ENCODE data around the gene ROPN1L. TPM values are rescaled to one million over a fixed set of nuclear protein-coding genes. Genes with fewer than 3 reads are reported as not detected.
A peak's percentile ranks its signal among the peaks of the same experiment; 100 is the strongest.

ROPN1L gene
- total and polyA plus RNA-seq, 7 experiments from 2014 or later = 0.32 to 2.6 (median 1.4) TPM

- Histone ChIP-seq H3K27ac (ENCODE audit: low read depth, low read length) (no peak overlapping the region), H3K4me3 (ENCODE audit: low read length) (no peak overlapping the region), H3K4me1 (ENCODE audit: control insufficient read depth in 2 of 2, insufficient read depth in 2 of 2, low read length in 2 of 2) (peaks cover 0 to 13% of the 10 kb centered on the region in 2 donors), H3K36me3 (ENCODE audit: control insufficient read depth in 2 of 3, insufficient read depth in 3 of 3, low read length in 3 of 3) (peaks cover 7 to 63% (median 13%) of the 10 kb centered on the region in 3 experiments), H3K9me3 (ENCODE audit: control insufficient read depth in 2 of 3, low read length in 3 of 3) (no peaks in the 10 kb centered on the region), H3K27me3 (ENCODE audit: control insufficient read depth in 2 of 2, insufficient read depth in 2 of 2, low read length in 2 of 2) (no peaks in the 10 kb centered on the region)
- ChIA-PET CTCF (no interaction called here), POLR2A (no interaction called here)
- no peak for DNase-seq
- Mint-ChIP-seq H3K27ac (peak overlapping the region in 3 of 9 donors; percentile 23 to 49 (median 43)), H3K4me3 (no peak overlapping the region), H3K36me3 (peaks cover 16 to 45% (median 39%) of the 10 kb centered on the region in 5 donors), H3K9me3 (no peaks in the 10 kb centered on the region), H3K4me1 (peaks cover 8 to 31% (median 22%) of the 10 kb centered on the region in 7 donors), H3K27me3 (no peaks in the 10 kb centered on the region)
- intact Hi-C loops (cut with micrococcal nuclease) = no loop called here
- ATAC-seq = no peak
Measured at GRCh38 chr5:10416868-10417267, 24.8 kb upstream of the ROPN1L start.

GRCh38 chr5:10418654-10419345, 22.9 kb upstream of the ROPN1L start:
- Histone ChIP-seq H3K9me3 (ENCODE audit: control insufficient read depth in 2 of 3, low read length in 3 of 3) (no peaks in the 10 kb centered on the region), H3K27me3 (ENCODE audit: control insufficient read depth in 2 of 2, insufficient read depth in 2 of 2, low read length in 2 of 2) (no peaks in the 10 kb centered on the region), H3K4me3 (ENCODE audit: low read length) (no peak overlapping the region), H3K27ac (ENCODE audit: low read depth, low read length) (no peak overlapping the region), H3K36me3 (ENCODE audit: control insufficient read depth in 2 of 3, insufficient read depth in 3 of 3, low read length in 3 of 3) (peaks cover 0 to 45% (median 9%) of the 10 kb centered on the region in 3 experiments), H3K4me1 (ENCODE audit: control insufficient read depth in 2 of 2, insufficient read depth in 2 of 2, low read length in 2 of 2) (peaks cover 0 to 21% of the 10 kb centered on the region in 2 donors)
- intact Hi-C loops (cut with micrococcal nuclease) = no loop called here
- ATAC-seq (no peak), DNase-seq (no peak)
- Mint-ChIP-seq H3K27me3 (no peaks in the 10 kb centered on the region), H3K9me3 (no peaks in the 10 kb centered on the region), H3K4me3 (peak overlapping the region in 1 of 10 donors; percentile 2), H3K36me3 (peaks cover 12 to 38% (median 27%) of the 10 kb centered on the region in 5 donors), H3K4me1 (peaks cover 11 to 45% (median 35%) of the 10 kb centered on the region in 7 donors), H3K27ac (peak overlapping the region in 7 of 9 donors; percentile 9 to 74 (median 38))
- ChIA-PET CTCF (interaction anchor here (0.6 to 0.7 kb wide), 3 partner anchors 36 to 172 kb away, joined by 3 read pairs; no protein-coding TSS in a partner anchor), POLR2A (interaction anchor here (0.6 kb wide), 1 partner anchor 35 kb away, joined by 4 read pairs; no protein-coding TSS in a partner anchor)

GRCh38 chr5:10420468-10420867, 21.2 kb upstream of the ROPN1L start:
- Histone ChIP-seq H3K36me3 (ENCODE audit: control insufficient read depth in 2 of 3, insufficient read depth in 3 of 3, low read length in 3 of 3) (peaks cover 8 to 41% (median 10%) of the 10 kb centered on the region in 3 experiments), H3K9me3 (ENCODE audit: control insufficient read depth in 2 of 3, low read length in 3 of 3) (no peaks in the 10 kb centered on the region), H3K27ac (ENCODE audit: low read depth, low read length) (no peak overlapping the region), H3K27me3 (ENCODE audit: control insufficient read depth in 2 of 2, insufficient read depth in 2 of 2, low read length in 2 of 2) (no peaks in the 10 kb centered on the region), H3K4me1 (ENCODE audit: control insufficient read depth in 2 of 2, insufficient read depth in 2 of 2, low read length in 2 of 2) (peaks cover 0 to 21% of the 10 kb centered on the region in 2 donors), H3K4me3 (ENCODE audit: low read length) (no peak overlapping the region)
- ChIA-PET CTCF (interaction anchor here (0.7 kb wide), 1 partner anchor 207 kb away, joined by 3 read pairs; no protein-coding TSS in a partner anchor), POLR2A (no interaction called here)
- Mint-ChIP-seq H3K36me3 (peaks cover 8 to 35% (median 29%) of the 10 kb centered on the region in 5 donors), H3K9me3 (no peaks in the 10 kb centered on the region), H3K4me1 (peaks cover 11 to 50% (median 35%) of the 10 kb centered on the region in 7 donors), H3K4me3 (no peak overlapping the region), H3K27me3 (no peaks in the 10 kb centered on the region), H3K27ac (peak overlapping the region in 7 of 9 donors; percentile 14 to 83 (median 68))
- ATAC-seq = no peak
- no peak for DNase-seq
- intact Hi-C loops (cut with micrococcal nuclease) = no loop called here

GRCh38 chr5:10420932-10421331, 20.7 kb upstream of the ROPN1L start:
- no peaks in the 10 kb centered on the region for H3K27me3 Mint-ChIP-seq
- peaks cover 6 to 33% (median 27%) of the 10 kb centered on the region in 5 donors for H3K36me3 Mint-ChIP-seq
- H3K4me3 Mint-ChIP-seq = peak overlapping the region in 2 of 10 donors; percentile 70 to 77
- POLR2A ChIA-PET = no interaction called here
- Histone ChIP-seq H3K27me3 (ENCODE audit: control insufficient read depth in 2 of 2, insufficient read depth in 2 of 2, low read length in 2 of 2) (no peaks in the 10 kb centered on the region), H3K27ac (ENCODE audit: low read depth, low read length) (no peak overlapping the region), H3K36me3 (ENCODE audit: control insufficient read depth in 2 of 3, insufficient read depth in 3 of 3, low read length in 3 of 3) (peaks cover 8 to 41% (median 10%) of the 10 kb centered on the region in 3 experiments), H3K4me3 (ENCODE audit: low read length) (no peak overlapping the region), H3K4me1 (ENCODE audit: control insufficient read depth in 2 of 2, insufficient read depth in 2 of 2, low read length in 2 of 2) (peaks cover 0 to 21% of the 10 kb centered on the region in 2 donors), H3K9me3 (ENCODE audit: control insufficient read depth in 2 of 3, low read length in 3 of 3) (no peaks in the 10 kb centered on the region)
- DNase-seq = no peak
- H3K27ac Mint-ChIP-seq = peak overlapping the region in 6 of 9 donors; percentile 14 to 83 (median 65)
- H3K4me1 Mint-ChIP-seq = peaks cover 11 to 50% (median 35%) of the 10 kb centered on the region in 7 donors
- no peaks in the 10 kb centered on the region for H3K9me3 Mint-ChIP-seq
- no peak for ATAC-seq
- CTCF ChIA-PET = interaction anchor here (4.2 kb wide), 1 partner anchor 136 kb away, joined by 18 read pairs; no protein-coding TSS in a partner anchor
- intact Hi-C loops (cut with micrococcal nuclease) = no loop called here

GRCh38 chr5:10421896-10422691, 19.6 kb upstream of the ROPN1L start:
- no peaks in the 10 kb centered on the region for H3K9me3 Mint-ChIP-seq
- DNase-seq = peak in 7 of 9 donors; percentile 25 to 44 (median 36)

GRCh38 chr5:10423022-10423421, 18.7 kb upstream of the ROPN1L start:
- Mint-ChIP-seq H3K27me3 (no peaks in the 10 kb centered on the region), H3K4me1 (peaks cover 11 to 53% (median 35%) of the 10 kb centered on the region in 7 donors), H3K4me3 (peak overlapping the region in 2 of 10 donors; percentile 37 to 70), H3K27ac (peak overlapping the region in 7 of 9 donors; percentile 32 to 89 (median 69)), H3K9me3 (no peaks in the 10 kb centered on the region), H3K36me3 (peaks cover 17 to 37% (median 35%) of the 10 kb centered on the region in 5 donors)
- no peak overlapping the region for H3K27ac ChIP-seq (ENCODE audit: low read depth, low read length)
- intact Hi-C loops (cut with micrococcal nuclease) = loop anchor here in 1 of 2 donors (2.0 kb wide), 1 partner anchor 70 kb away; the partner anchor contains the start of gene MARCHF6
- no peak for ATAC-seq
- H3K36me3 ChIP-seq (ENCODE audit: control insufficient read depth in 2 of 3, insufficient read depth in 3 of 3, low read length in 3 of 3) = peaks cover 14 to 45% (median 18%) of the 10 kb centered on the region in 3 experiments
- H3K27me3 ChIP-seq (ENCODE audit: control insufficient read depth in 2 of 2, insufficient read depth in 2 of 2, low read length in 2 of 2) = no peaks in the 10 kb centered on the region
- CTCF ChIA-PET = interaction anchor here (0.7 to 4.2 kb wide), 4 partner anchors 15 to 205 kb away, joined by 4 to 18 read pairs (median 9); no protein-coding TSS in a partner anchor
- POLR2A ChIA-PET = interaction anchor here (0.7 to 1.0 kb wide), 3 partner anchors 24 to 173 kb away, joined by 5 read pairs; partner anchors contain the start of gene CCT5
- DNase-seq = no peak
- peaks cover 0 to 21% of the 10 kb centered on the region in 2 donors for H3K4me1 ChIP-seq (ENCODE audit: control insufficient read depth in 2 of 2, insufficient read depth in 2 of 2, low read length in 2 of 2)
- H3K4me3 ChIP-seq (ENCODE audit: low read length) = no peak overlapping the region
- no peaks in the 10 kb centered on the region for H3K9me3 ChIP-seq (ENCODE audit: control insufficient read depth in 2 of 3, low read length in 3 of 3)

More at GRCh38 chr5:10421896-10422691, 19.6 kb upstream of the ROPN1L start:
- no peak overlapping the region for H3K4me3 ChIP-seq (ENCODE audit: low read length)
- ChIA-PET POLR2A (interaction anchor here (1.0 kb wide), 1 partner anchor 172 kb away, joined by 5 read pairs; the partner anchor contains the start of gene CCT5), CTCF (interaction anchor here (0.5 to 4.2 kb wide), 5 partner anchors 16 to 1665 kb away, joined by 3 to 18 read pairs (median 4); no protein-coding TSS in a partner anchor)
- peaks cover 14 to 44% (median 18%) of the 10 kb centered on the region in 3 experiments for H3K36me3 ChIP-seq (ENCODE audit: control insufficient read depth in 2 of 3, insufficient read depth in 3 of 3, low read length in 3 of 3)
- no peaks in the 10 kb centered on the region for H3K27me3 Mint-ChIP-seq
- peaks cover 0 to 21% of the 10 kb centered on the region in 2 donors for H3K4me1 ChIP-seq (ENCODE audit: control insufficient read depth in 2 of 2, insufficient read depth in 2 of 2, low read length in 2 of 2)
- peak overlapping the region; percentile 46 for H3K27ac ChIP-seq (ENCODE audit: low read depth, low read length)
- H3K4me1 Mint-ChIP-seq = peaks cover 11 to 51% (median 35%) of the 10 kb centered on the region in 7 donors
- intact Hi-C loops (cut with micrococcal nuclease) = loop anchor here in 1 of 2 donors (2.0 kb wide), 1 partner anchor 69 kb away; the partner anchor contains the start of gene MARCHF6
- no peaks in the 10 kb centered on the region for H3K27me3 ChIP-seq (ENCODE audit: control insufficient read depth in 2 of 2, insufficient read depth in 2 of 2, low read length in 2 of 2)
- peak overlapping the region in 9 of 10 donors; percentile 39 to 81 (median 70) for H3K4me3 Mint-ChIP-seq
- peak overlapping the region in 8 of 9 donors; percentile 21 to 89 (median 72) for H3K27ac Mint-ChIP-seq
- peaks cover 12 to 38% (median 34%) of the 10 kb centered on the region in 5 donors for H3K36me3 Mint-ChIP-seq
- H3K9me3 ChIP-seq (ENCODE audit: control insufficient read depth in 2 of 3, low read length in 3 of 3) = no peaks in the 10 kb centered on the region
- ATAC-seq = peak; percentile 72
